ENCODE data around the gene CRIP3. TPM values are rescaled to one million over a fixed set of nuclear protein-coding genes. Genes with fewer than 3 reads are reported as not detected.
"Not testable (repeated sequence)": the region's sequence is repeated elsewhere in the genome, so short reads cannot be mapped to it uniquely, and the experiment has no call there.

The CRIP3 gene
- total and polyA plus RNA-seq, 2 donors (not counting 3 experiments of a cell fraction or from before 2014, with no cell fraction given), result not detected

DNA sequence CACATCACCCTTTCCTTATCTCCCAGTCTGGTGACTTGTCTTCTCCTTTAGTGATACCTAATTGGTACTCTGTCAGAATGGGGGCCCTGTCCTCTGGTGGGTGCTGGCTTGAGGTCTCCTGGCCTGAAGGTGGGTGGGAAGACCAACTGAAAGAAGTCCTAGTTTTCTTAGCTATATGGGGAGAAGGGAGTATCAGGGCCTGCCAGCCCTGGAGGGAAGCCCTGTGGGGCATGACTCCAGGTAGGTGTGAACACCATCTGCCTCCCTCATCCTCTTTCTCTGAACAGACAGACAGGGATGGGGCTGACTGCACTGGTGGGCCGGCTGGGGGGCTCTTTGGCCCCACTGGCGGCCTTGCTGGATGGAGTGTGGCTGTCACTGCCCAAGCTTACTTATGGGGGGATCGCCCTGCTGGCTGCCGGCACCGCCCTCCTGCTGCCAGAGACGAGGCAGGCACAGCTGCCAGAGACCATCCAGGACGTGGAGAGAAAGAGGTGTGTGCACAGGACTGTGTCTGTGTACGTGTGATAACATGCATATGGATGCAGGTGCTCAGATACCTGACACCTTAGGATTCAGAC lies 4.8 kb downstream of the CRIP3 start:
- H3K79me2 ChIP-seq (ENCODE audit: control insufficient read depth, insufficient read depth, low read length), result no peaks in the 10 kb centered on the region
- CTCF ChIA-PET, result no interaction called here
- H3K27me3 ChIP-seq (ENCODE audit: control insufficient read depth in 2 of 2, insufficient read depth in 2 of 2, low read length in 2 of 2), result peaks cover 4 to 13% of the 10 kb centered on the region in 2 experiments
- H2AFZ ChIP-seq (ENCODE audit: low read depth, low read length), result no peak overlapping the region
- dilution Hi-C loops (cut with MboI; ENCODE audit: extremely low pct_ligation_motif_present, low sequenced_read_pairs) (no loop called here), intact Hi-C loops (cut with micrococcal nuclease) (no loop called here)
- H3K9ac ChIP-seq (replicated peaks; ENCODE audit: extremely low read depth, insufficient read depth, low read length), result no peak overlapping the region
- TF ChIP-seq POLR2AphosphoS5 (IDR thresholded peaks at IDR 0.05; ENCODE audit: insufficient read depth, low read depth, low read length) (no peak), MAX (IDR thresholded peaks at IDR 0.05; ENCODE audit: insufficient read depth, insufficient read length) (no peak), FOS (IDR thresholded peaks at IDR 0.05; ENCODE audit: borderline replicate concordance, insufficient read depth, low read length) (no peak), EZH2 (IDR thresholded peaks at IDR 0.05; ENCODE audit: borderline replicate concordance, low read depth, low read length, severe bottlenecking) (no peak), JUN (IDR thresholded peaks at IDR 0.05; ENCODE audit: borderline replicate concordance, insufficient read depth, insufficient read length, low read depth) (no peak), CTCF (IDR thresholded peaks at IDR 0.05; ENCODE audit: extremely low read depth in 1 of 2, insufficient read depth in 1 of 2, low read depth in 1 of 2, low read length in 2 of 2) (no peak), GATA2 (IDR thresholded peaks at IDR 0.05; ENCODE audit: insufficient read depth, insufficient read length, low read depth, low read length) (no peak), MYC (IDR thresholded peaks at IDR 0.05; ENCODE audit: low read depth, low read length) (no peak), POLR2A (IDR thresholded peaks at IDR 0.05; ENCODE audit: low read depth, low read length) (no peak)
- no peaks in the 10 kb centered on the region for H3K9me1 ChIP-seq (replicated peaks; ENCODE audit: control insufficient read depth, extremely low read depth, insufficient read depth, low read length)
- H3K4me2 ChIP-seq (ENCODE audit: insufficient read depth, low read length), result no peak overlapping the region
- H3K9me3 ChIP-seq (replicated peaks; ENCODE audit: control insufficient read depth, insufficient read depth, low read length), result no peaks in the 10 kb centered on the region
- BruUV-seq (replicated peaks), result no TSS peak
- H3K4me1 ChIP-seq (ENCODE audit: control insufficient read depth, extremely low read depth, insufficient read depth, low read length), result peaks cover 6% of the 10 kb centered on the region
- FAIRE-seq (no peak), DNase-seq (ENCODE audit: low read depth, low spot score) (no peak)
- H4K20me1 ChIP-seq (replicated peaks; ENCODE audit: control insufficient read depth, extremely low read depth, insufficient read depth, low read length), result no peaks in the 10 kb centered on the region
- POLR2A ChIA-PET, result no interaction called here
- H3K36me3 ChIP-seq (ENCODE audit: control insufficient read depth in 2 of 2, extremely low read depth in 1 of 2, insufficient read depth in 2 of 2, low read length in 2 of 2), result no peaks in the 10 kb centered on the region
- H3K4me3 ChIP-seq (replicated peaks in 1 of 3; ENCODE audit: insufficient read depth in 1 of 3, low read depth in 1 of 3, low read length in 3 of 3), result no peak overlapping the region
- H3K27ac ChIP-seq (ENCODE audit: insufficient read depth, low read depth, low read length), result no peak overlapping the region

DNA sequence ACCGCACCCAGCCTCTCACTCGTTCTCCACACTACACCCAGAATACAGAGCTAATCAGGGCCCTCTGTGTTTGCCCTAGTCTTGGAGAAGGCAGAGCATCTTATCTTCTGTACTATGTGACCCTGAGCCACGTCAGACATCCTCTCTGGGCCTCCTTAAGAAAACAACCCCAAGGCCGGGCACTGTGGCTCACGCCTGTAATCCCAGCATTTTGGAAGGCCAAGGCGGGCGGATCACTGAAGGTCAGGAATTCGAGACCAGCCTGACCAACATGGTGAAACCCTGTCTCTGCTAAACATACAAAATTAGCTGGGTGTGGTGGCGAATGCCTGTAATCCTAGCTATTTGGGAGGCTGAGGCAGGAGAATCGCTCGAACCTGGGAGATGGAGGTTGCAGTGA lies 5.6 kb downstream of the CRIP3 start:
- H3K4me3 ChIP-seq (replicated peaks in 1 of 3; ENCODE audit: insufficient read depth in 1 of 3, low read depth in 1 of 3, low read length in 3 of 3); H4K20me1 ChIP-seq (replicated peaks; ENCODE audit: control insufficient read depth, extremely low read depth, insufficient read depth, low read length); POLR2A ChIA-PET; FAIRE-seq; H3K9me3 ChIP-seq (replicated peaks; ENCODE audit: control insufficient read depth, insufficient read depth, low read length); DNase-seq (ENCODE audit: low read depth, low spot score); dilution Hi-C loops (cut with MboI; ENCODE audit: extremely low pct_ligation_motif_present, low sequenced_read_pairs); H3K9me1 ChIP-seq (replicated peaks; ENCODE audit: control insufficient read depth, extremely low read depth, insufficient read depth, low read length); intact Hi-C loops (cut with micrococcal nuclease); H3K4me1 ChIP-seq (ENCODE audit: control insufficient read depth, extremely low read depth, insufficient read depth, low read length); BruUV-seq (replicated peaks); H2AFZ ChIP-seq (ENCODE audit: low read depth, low read length); H3K9ac ChIP-seq (replicated peaks; ENCODE audit: extremely low read depth, insufficient read depth, low read length); H3K36me3 ChIP-seq (ENCODE audit: control insufficient read depth in 2 of 2, extremely low read depth in 1 of 2, insufficient read depth in 2 of 2, low read length in 2 of 2); H3K79me2 ChIP-seq (ENCODE audit: control insufficient read depth, insufficient read depth, low read length); H3K27ac ChIP-seq (ENCODE audit: insufficient read depth, low read depth, low read length); H3K27me3 ChIP-seq (ENCODE audit: control insufficient read depth in 2 of 2, insufficient read depth in 2 of 2, low read length in 2 of 2); H3K4me2 ChIP-seq (ENCODE audit: insufficient read depth, low read length); CTCF ChIA-PET: not testable (repeated sequence)
